ENCODE data around the gene RPL23. TPM values are rescaled to one million over a fixed set of nuclear protein-coding genes. Genes with fewer than 3 reads are reported as not detected.
A peak's percentile ranks its signal among the peaks of the same experiment; 100 is the strongest.

Gene RPL23
- total and polyA plus RNA-seq, 3 donors from 2014 or later, result 406 to 912 (median 746) TPM

GRCh38 chr17:38898291-38898679 lies 44.8 kb upstream of the RPL23 start:
- Histone ChIP-seq H3K4me3 (no peak overlapping the region), H3K36me3 (ENCODE audit: low read depth, missing control alignments) (no peaks in the 10 kb centered on the region), H3K27me3 (no peaks in the 10 kb centered on the region), H3K27ac (peak overlapping the region in 1 of 2 donors; percentile 48), H3K9me3 (no peaks in the 10 kb centered on the region), H3K4me1 (peaks cover 45% of the 10 kb centered on the region)
- intact Hi-C loops (cut with DNase I; ENCODE audit: low total_unique reads), result no loop called here
- no peak for DNase-seq
- 65 to 72% methylated on average over 8 to 9 of the region's 9 CpGs for WGBS, 2 donors
- no peak for TF ChIP-seq POLR2A (IDR thresholded peaks at IDR 0.05)
- TF ChIP-seq, protein P1, sequence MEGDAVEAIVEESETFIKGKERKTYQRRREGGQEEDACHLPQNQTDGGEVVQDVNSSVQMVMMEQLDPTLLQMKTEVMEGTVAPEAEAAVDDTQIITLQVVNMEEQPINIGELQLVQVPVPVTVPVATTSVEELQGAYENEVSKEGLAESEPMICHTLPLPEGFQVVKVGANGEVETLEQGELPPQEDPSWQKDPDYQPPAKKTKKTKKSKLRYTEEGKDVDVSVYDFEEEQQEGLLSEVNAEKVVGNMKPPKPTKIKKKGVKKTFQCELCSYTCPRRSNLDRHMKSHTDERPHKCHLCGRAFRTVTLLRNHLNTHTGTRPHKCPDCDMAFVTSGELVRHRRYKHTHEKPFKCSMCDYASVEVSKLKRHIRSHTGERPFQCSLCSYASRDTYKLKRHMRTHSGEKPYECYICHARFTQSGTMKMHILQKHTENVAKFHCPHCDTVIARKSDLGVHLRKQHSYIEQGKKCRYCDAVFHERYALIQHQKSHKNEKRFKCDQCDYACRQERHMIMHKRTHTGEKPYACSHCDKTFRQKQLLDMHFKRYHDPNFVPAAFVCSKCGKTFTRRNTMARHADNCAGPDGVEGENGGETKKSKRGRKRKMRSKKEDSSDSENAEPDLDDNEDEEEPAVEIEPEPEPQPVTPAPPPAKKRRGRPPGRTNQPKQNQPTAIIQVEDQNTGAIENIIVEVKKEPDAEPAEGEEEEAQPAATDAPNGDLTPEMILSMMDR (IDR thresholded peaks at IDR 0.05), result no peak

DNA sequence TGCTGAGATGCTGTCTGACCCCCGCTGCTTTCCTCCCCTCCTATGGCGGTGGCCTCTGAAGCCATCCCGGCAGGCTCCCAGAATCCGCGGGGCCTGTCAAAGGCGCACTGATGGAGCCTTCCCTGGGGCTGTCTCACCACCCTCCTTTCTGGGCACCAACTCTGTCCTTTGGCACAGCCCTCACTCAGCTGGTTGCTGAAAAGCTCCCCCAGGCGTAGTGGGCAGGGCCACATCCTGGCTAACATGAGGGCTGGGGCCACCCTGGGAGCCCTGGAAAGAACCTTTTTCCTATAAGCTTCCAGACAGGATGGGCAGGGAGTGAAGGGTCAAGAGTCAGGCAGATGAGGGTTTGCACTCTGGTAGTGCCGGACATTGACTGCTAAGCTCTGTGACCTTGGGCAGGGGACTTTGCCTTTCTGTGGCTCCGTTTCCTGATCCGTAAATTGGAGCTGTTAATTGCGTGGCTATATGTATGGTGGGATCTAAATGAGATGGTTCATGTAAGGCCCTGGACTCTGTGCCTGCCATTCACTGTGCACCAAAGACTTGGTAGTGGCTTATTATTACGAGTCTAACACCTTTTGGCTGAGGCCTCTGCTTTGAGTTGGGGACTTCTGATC lies 44.3 kb upstream of the RPL23 start:
- TF ChIP-seq, protein P1 (IDR thresholded peaks at IDR 0.05), result no peak
- TF ChIP-seq POLR2A (IDR thresholded peaks at IDR 0.05), result no peak
- H3K27me3 ChIP-seq, result no peaks in the 10 kb centered on the region
- no peaks in the 10 kb centered on the region for H3K36me3 ChIP-seq (ENCODE audit: low read depth, missing control alignments)
- H3K4me3 ChIP-seq, result no peak overlapping the region
- WGBS, 2 donors, result 60 to 64% methylated on average over 6 to 12 of the region's 12 CpGs
- H3K27ac ChIP-seq, result peak overlapping the region; percentile 19 to 48
- peaks cover 49% of the 10 kb centered on the region for H3K4me1 ChIP-seq
- H3K9me3 ChIP-seq, result no peaks in the 10 kb centered on the region
- DNase-seq, result no peak
- intact Hi-C loops (cut with DNase I; ENCODE audit: low total_unique reads), result no loop called here

DNA sequence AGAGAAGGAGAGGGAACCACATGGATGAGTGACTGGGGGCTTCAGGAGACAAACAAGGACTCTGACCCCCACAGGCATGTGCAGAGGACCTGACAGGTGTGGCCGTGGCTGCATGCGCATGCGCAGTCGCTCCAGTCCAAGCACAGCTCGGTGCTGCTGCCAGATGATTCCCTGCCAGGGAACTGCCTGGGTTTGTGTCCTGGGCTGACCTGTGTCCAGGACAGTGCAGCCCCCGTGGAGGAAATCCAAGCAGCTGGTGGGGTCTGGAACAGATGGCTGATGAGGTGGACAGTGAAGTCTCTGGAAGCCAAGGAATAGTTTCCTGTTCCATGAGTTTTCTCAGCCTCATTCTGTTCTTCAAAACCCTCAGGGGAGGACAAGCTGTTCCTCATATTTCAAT lies 43.7 kb upstream of the RPL23 start:
- Histone ChIP-seq H3K27me3 (no peaks in the 10 kb centered on the region), H3K4me3 (no peak overlapping the region), H3K36me3 (ENCODE audit: low read depth, missing control alignments) (no peaks in the 10 kb centered on the region), H3K27ac (peak overlapping the region; percentile 19 to 48), H3K9me3 (no peaks in the 10 kb centered on the region), H3K4me1 (peaks cover 49% of the 10 kb centered on the region)
- no peak for TF ChIP-seq POLR2A (IDR thresholded peaks at IDR 0.05)
- TF ChIP-seq, protein P1 (IDR thresholded peaks at IDR 0.05), result no peak
- peak; percentile 69 for DNase-seq
- 32 to 49% methylated on average over 5 to 6 of the region's 6 CpGs for WGBS, 2 donors
- intact Hi-C loops (cut with DNase I; ENCODE audit: low total_unique reads), result no loop called here

DNA sequence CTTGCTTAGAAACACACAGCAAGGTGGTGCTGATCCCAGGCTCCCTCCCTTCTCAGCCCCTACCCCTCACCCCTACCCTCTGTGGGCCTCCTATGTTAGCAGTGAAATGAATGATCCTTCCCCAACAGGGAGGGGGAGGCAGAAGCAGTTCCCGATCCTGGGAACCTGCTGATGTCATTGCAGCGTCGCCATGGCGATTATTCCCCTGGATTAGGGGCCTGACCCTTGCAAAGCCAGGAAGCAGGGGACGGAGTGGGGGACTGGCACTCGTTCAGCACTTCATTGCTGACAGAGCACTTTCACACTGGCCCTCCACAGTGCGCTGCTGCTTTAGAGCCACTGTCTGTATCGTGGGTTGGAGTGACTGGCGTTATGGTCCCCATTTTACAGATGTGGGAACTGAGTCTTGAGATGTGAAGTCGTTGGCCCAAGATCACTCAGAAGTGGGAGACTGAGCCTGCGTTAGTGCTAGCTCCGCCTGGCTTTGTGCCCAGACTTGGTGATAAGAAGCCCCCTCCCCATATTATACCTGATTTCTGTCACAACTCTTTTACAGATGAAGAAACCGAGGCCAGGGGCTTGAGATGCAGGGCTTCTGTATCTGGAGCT lies 42.9 kb upstream of the RPL23 start:
- H3K4me3 ChIP-seq, result no peak overlapping the region
- H3K27me3 ChIP-seq, result no peaks in the 10 kb centered on the region
- H3K27ac ChIP-seq, result peak overlapping the region in 1 of 2 donors; percentile 48
- TF ChIP-seq POLR2A (IDR thresholded peaks at IDR 0.05), result no peak
- TF ChIP-seq, protein P1 (IDR thresholded peaks at IDR 0.05), result no peak
- WGBS, 2 donors, result 63 to 64% methylated on average over 9 to 13 of the region's 13 CpGs
- intact Hi-C loops (cut with DNase I; ENCODE audit: low total_unique reads), result no loop called here
- H3K36me3 ChIP-seq (ENCODE audit: low read depth, missing control alignments), result no peaks in the 10 kb centered on the region
- peaks cover 44% of the 10 kb centered on the region for H3K4me1 ChIP-seq
- DNase-seq, result no peak
- no peaks in the 10 kb centered on the region for H3K9me3 ChIP-seq

DNA sequence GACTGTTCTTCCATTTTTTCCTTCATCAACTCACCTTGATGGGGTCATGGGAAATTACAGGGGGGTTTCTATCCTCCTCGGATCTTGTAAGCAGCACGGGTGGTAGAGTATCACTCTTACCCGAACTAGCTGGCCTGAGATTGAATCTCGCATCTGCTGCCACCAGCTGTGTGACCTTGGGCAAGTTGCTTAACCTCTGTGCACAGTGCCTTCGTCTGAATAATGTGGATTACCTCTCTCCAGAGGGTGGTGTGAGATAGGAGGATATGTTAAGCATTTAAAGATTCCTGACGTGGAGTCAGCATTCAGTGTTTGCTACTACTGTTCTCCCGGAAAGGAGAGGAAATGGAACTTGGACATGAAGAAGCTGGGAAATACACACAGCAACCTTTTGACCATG lies 40.8 kb upstream of the RPL23 start:
- Histone ChIP-seq H3K4me1 (peaks cover 33% of the 10 kb centered on the region), H3K27ac (no peak overlapping the region), H3K9me3 (no peaks in the 10 kb centered on the region), H3K4me3 (no peak overlapping the region), H3K27me3 (no peaks in the 10 kb centered on the region), H3K36me3 (ENCODE audit: low read depth, missing control alignments) (no peaks in the 10 kb centered on the region)
- no peak for DNase-seq
- TF ChIP-seq, protein P1 (IDR thresholded peaks at IDR 0.05), result no peak
- no peak for TF ChIP-seq POLR2A (IDR thresholded peaks at IDR 0.05)
- intact Hi-C loops (cut with DNase I; ENCODE audit: low total_unique reads), result no loop called here
- 39 to 48% methylated on average over 7 of the region's 7 CpGs for WGBS, 2 donors
